Measurements from ENCODE around the gene ATM. TPM values are rescaled to one million over a fixed set of nuclear protein-coding genes. Genes with fewer than 3 reads are reported as not detected.
A peak's percentile ranks its signal among the peaks of the same experiment; 100 is the strongest.

ATM gene
- total and polyA plus RNA-seq, 10 of the 15 experiments (the other 5 are each of a cell fraction or from before 2014, with no cell fraction given): 10.0 to 91.5 (median 40.2) TPM

DNA sequence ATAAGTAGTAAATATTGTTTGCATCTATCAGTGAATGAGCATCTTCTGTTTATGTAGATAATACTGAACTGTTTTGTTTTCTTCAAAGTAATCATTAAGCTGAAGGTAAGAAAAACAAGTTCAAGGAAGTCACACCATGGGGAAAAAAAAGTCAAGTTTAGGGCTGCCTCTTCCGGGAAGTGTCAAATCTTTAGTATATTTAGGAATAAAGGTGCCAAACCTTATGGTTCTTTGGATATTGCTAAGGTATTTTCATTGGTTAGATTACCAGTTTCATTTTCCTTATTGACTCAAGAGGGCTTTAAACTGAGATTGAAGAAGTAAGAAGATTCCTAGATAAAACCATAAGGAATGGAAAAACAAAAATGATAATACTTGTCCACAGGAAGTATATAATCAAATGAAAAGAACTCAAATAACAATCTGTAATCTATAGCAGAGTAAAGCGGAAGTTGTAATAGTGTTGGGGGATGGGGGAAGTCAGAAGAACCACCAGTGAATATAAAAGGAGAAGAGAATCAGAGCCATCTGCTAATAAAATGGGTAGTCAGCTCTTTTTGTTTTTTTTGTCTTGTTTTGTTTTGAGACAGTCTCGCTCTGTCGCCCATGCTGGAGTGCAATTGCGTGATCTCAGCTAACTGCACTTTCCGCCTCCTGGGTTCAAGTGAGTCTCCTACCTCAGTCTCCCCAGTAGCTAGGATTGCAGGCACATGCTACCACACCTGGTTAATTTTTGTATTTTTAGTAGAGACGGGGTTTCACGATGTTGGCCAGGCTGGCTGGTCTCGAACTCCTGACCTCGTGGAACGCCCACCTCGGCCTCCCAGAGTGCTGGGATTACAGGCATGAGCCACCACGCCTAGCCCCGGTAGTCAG lies 2.3 kb downstream of the ATM start (continued):
- TF ChIP-seq, protein P1, sequence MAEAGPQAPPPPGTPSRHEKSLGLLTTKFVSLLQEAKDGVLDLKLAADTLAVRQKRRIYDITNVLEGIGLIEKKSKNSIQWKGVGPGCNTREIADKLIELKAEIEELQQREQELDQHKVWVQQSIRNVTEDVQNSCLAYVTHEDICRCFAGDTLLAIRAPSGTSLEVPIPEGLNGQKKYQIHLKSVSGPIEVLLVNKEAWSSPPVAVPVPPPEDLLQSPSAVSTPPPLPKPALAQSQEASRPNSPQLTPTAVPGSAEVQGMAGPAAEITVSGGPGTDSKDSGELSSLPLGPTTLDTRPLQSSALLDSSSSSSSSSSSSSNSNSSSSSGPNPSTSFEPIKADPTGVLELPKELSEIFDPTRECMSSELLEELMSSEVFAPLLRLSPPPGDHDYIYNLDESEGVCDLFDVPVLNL (IDR thresholded peaks at IDR 0.05; ENCODE audit: low read depth, low read length): no peak
- TF ChIP-seq MLLT1 (IDR thresholded peaks at IDR 0.05) (0 out of 2 replicates have a peak, but pooled peaks have one; percentile 26), EP300 (IDR thresholded peaks at IDR 0.05; ENCODE audit: borderline replicate concordance in 1 of 2, control insufficient read depth in 1 of 2, low read depth in 2 of 2, low read length in 2 of 2) (peak; percentile 15 to 33; a peak in 1 of 4 replicates), POLR2AphosphoS2 (IDR thresholded peaks at IDR 0.05; ENCODE audit: low read depth, low read length) (0 out of 2 replicates have a peak, but pooled peaks have one; percentile 4), MTA3 (IDR thresholded peaks at IDR 0.05; ENCODE audit: borderline replicate concordance, low read length) (peak; percentile 23; the same call in 1 of the 2 replicates), BACH1 (IDR thresholded peaks at IDR 0.05; ENCODE audit: borderline replicate concordance) (peak; percentile 41; the same call in 1 of the 2 replicates), CREM (IDR thresholded peaks at IDR 0.05; ENCODE audit: low read depth) (peak; percentile 62; the same call in 1 of the 2 replicates), ZNF24 (IDR thresholded peaks at IDR 0.05) (no peak), ZBED1 (IDR thresholded peaks at IDR 0.05; ENCODE audit: borderline replicate concordance) (0 out of 2 replicates have a peak, but pooled peaks have one; percentile 25), DPF2 (IDR thresholded peaks at IDR 0.05) (peak; percentile 51; the same call in 1 of the 2 replicates), CBX5 (IDR thresholded peaks at IDR 0.05; ENCODE audit: low read depth) (peak; percentile 58; the same call in 1 of the 2 replicates), ZSCAN29 (IDR thresholded peaks at IDR 0.05) (no peak), LARP7 (IDR thresholded peaks at IDR 0.05) (peak; percentile 31; the same call in 1 of the 2 replicates), ZNF384 (IDR thresholded peaks at IDR 0.05; ENCODE audit: borderline replicate concordance, low read depth, low read length) (peak; percentile 45; the same call in 1 of the 2 replicates), KAT2A (conservative IDR thresholded peaks at IDR 0.05; ENCODE audit: control insufficient read depth, low read depth, low read length) (no peak), ZBTB4 (CRISPR knock-in tag; IDR thresholded peaks at IDR 0.05) (no peak)
- TF ChIP-seq, protein P2, sequence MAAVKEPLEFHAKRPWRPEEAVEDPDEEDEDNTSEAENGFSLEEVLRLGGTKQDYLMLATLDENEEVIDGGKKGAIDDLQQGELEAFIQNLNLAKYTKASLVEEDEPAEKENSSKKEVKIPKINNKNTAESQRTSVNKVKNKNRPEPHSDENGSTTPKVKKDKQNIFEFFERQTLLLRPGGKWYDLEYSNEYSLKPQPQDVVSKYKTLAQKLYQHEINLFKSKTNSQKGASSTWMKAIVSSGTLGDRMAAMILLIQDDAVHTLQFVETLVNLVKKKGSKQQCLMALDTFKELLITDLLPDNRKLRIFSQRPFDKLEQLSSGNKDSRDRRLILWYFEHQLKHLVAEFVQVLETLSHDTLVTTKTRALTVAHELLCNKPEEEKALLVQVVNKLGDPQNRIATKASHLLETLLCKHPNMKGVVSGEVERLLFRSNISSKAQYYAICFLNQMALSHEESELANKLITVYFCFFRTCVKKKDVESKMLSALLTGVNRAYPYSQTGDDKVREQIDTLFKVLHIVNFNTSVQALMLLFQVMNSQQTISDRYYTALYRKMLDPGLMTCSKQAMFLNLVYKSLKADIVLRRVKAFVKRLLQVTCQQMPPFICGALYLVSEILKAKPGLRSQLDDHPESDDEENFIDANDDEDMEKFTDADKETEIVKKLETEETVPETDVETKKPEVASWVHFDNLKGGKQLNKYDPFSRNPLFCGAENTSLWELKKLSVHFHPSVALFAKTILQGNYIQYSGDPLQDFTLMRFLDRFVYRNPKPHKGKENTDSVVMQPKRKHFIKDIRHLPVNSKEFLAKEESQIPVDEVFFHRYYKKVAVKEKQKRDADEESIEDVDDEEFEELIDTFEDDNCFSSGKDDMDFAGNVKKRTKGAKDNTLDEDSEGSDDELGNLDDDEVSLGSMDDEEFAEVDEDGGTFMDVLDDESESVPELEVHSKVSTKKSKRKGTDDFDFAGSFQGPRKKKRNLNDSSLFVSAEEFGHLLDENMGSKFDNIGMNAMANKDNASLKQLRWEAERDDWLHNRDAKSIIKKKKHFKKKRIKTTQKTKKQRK (IDR thresholded peaks at IDR 0.05; ENCODE audit: low read depth, low read length): no peak

Data from GM12878 (cell line).